ENCODE data around the gene MPEG1.

DNA sequence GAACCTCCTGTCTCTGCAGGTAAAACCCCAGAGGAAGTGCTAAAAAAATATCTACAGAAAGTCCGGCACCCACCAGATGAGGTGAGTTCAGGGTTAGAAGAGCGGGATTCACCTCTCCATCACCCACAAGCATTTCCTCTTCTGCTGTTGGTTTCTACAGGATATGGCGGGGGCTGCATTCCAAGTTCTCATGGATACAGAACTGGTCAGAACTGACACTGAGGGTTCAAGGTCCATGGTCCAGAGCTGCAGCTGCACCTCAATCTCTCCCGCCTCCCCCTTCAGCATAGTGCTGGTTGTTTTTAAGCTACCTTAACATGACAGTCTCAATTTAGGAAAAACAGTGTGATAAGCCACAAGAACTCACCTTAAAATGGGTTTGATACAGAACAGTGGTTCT is 21.6 kb downstream of the MPEG1 start:
- no peak for TF ChIP-seq EZH2 (IDR thresholded peaks at IDR 0.05; ENCODE audit: insufficient read depth, poor library complexity, severe bottlenecking)
- no peak for TF ChIP-seq EZH2phosphoT487 (IDR thresholded peaks at IDR 0.05; ENCODE audit: insufficient read depth, low read depth)
